Measurements from ENCODE around the gene AFAP1.

The AFAP1 gene

DNA sequence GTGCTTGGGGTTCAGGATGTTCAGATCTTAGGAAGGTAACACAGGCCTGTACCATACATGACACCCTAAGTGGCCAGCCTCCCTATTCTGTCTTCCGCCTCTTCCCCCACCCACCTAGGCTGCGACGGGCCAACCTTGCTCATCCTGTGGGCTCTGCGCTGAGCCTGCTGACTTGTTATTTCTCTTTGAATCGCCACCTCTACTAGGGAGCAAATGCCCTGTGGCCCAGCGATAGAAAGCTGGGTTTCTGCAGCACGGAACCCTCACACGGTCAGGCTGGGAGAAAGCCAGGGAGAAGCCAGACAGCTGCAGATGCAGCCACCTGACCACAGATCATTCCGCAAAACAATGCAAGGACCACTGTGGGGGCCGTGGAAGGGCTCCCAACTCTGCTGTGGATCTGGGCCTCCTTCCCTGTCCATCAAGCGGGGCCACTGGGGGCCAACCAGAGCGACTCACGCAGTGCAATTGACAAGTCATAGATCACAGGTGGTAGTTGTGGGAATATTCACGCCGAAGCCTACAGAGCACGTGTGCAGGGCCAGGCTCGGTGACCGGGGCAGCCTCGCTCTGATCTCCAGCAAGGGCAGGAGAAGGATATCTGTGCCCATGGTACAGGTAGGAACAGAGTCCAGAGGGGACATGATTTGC lies 227.5 kb downstream of the AFAP1 start:
- WGBS, 2 experiments: 91 to 95% methylated on average over 19 of the region's 19 CpGs
- H3K9me3 ChIP-seq (ENCODE audit: control insufficient read depth, low read length): no peaks in the 10 kb centered on the region
- H3K36me3 ChIP-seq (ENCODE audit: control insufficient read depth, insufficient read depth, low read length): no peaks in the 10 kb centered on the region
- no peaks in the 10 kb centered on the region for H3K27me3 ChIP-seq (ENCODE audit: control insufficient read depth, insufficient read depth, low read length, poor library complexity, severe bottlenecking)
- no peak overlapping the region for H3K4me3 ChIP-seq (ENCODE audit: insufficient read depth, low read depth, low read length)
- H3K27ac ChIP-seq (ENCODE audit: insufficient read depth, low read depth, low read length, poor library complexity, severe bottlenecking): no peak overlapping the region
- H3K4me1 ChIP-seq (ENCODE audit: control insufficient read depth, insufficient read depth, low read length): peaks cover 21% of the 10 kb centered on the region

DNA sequence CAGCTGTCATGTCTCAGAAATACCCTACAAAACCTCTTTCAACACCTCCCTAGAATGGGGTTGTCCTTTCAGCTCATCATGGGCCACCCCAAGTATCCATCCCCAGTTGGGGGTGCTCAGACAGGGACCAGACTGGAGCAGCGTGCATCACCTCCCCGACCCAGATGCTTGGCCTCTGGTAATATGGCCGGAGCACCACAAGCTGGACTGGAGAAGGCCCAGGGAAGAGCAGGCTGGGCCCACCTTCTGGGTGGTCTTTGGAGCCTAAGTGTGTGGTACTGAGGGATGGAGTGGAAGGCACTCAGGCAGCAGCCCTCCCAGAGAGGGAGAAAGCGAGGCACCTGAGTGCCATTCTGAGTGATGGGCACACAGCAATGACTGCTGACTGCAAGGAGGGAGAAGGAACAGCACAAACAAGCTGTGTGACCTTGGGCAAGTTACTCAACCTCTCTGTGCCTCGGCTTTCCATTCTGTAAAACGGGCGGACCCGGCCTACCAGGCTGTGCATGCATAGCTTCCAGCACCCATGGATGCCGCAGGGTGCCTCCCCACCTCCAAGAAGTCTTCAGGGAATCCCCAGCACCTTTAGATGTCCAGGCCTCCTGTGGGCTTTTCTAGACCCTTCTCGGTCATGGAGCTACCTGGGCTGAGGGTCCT lies 228.2 kb downstream of the AFAP1 start:
- H3K4me3 ChIP-seq (ENCODE audit: insufficient read depth, low read depth, low read length): no peak overlapping the region
- no peaks in the 10 kb centered on the region for H3K27me3 ChIP-seq (ENCODE audit: control insufficient read depth, insufficient read depth, low read length, poor library complexity, severe bottlenecking)
- no peak overlapping the region for H3K27ac ChIP-seq (ENCODE audit: insufficient read depth, low read depth, low read length, poor library complexity, severe bottlenecking)
- 94 to 95% methylated on average over 10 of the region's 10 CpGs for WGBS, 2 experiments
- H3K4me1 ChIP-seq (ENCODE audit: control insufficient read depth, insufficient read depth, low read length): peaks cover 21% of the 10 kb centered on the region
- no peaks in the 10 kb centered on the region for H3K36me3 ChIP-seq (ENCODE audit: control insufficient read depth, insufficient read depth, low read length)
- no peaks in the 10 kb centered on the region for H3K9me3 ChIP-seq (ENCODE audit: control insufficient read depth, low read length)

DNA sequence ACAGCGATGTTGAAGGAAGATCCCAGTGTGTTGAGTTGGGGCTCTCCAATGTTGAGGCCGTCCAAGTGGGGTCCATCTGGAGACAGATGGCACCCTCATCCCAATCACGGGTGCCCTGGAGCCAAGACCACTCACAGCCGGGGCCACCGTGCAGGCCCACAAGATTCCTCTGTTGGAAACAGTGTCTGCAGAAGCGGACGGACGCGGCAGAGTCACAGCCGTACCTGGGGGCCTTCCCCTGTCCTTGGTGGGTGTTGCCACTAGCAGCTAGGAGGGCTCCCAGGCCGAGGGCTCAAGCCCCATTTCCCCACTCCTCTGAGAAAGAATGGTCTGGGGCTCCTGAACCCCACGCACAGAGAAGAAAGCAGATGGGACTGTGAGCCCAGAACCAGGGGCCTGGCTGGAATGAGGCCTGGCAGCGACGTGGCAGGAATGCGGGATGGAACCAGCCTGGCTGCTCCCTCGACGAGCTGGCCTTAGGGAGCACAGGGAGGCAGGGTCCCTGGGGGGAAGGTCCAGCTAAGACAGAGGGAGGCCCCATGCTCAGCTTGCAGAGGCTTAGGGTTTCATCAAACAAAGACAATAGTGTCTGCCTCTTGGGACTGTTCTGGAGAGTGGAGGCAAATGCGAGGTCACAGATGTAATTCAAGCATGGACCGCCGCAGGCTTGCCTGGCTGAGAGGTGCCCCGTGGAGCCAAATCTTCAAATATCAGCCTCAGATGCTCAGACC lies 228.9 kb downstream of the AFAP1 start:
- H3K4me3 ChIP-seq (ENCODE audit: insufficient read depth, low read depth, low read length): no peak overlapping the region
- WGBS, 2 experiments: 85 to 87% methylated on average over 21 of the region's 21 CpGs
- H3K27ac ChIP-seq (ENCODE audit: insufficient read depth, low read depth, low read length, poor library complexity, severe bottlenecking): no peak overlapping the region
- peaks cover 21% of the 10 kb centered on the region for H3K4me1 ChIP-seq (ENCODE audit: control insufficient read depth, insufficient read depth, low read length)
- H3K27me3 ChIP-seq (ENCODE audit: control insufficient read depth, insufficient read depth, low read length, poor library complexity, severe bottlenecking): no peaks in the 10 kb centered on the region
- no peaks in the 10 kb centered on the region for H3K36me3 ChIP-seq (ENCODE audit: control insufficient read depth, insufficient read depth, low read length)
- no peaks in the 10 kb centered on the region for H3K9me3 ChIP-seq (ENCODE audit: control insufficient read depth, low read length)

DNA sequence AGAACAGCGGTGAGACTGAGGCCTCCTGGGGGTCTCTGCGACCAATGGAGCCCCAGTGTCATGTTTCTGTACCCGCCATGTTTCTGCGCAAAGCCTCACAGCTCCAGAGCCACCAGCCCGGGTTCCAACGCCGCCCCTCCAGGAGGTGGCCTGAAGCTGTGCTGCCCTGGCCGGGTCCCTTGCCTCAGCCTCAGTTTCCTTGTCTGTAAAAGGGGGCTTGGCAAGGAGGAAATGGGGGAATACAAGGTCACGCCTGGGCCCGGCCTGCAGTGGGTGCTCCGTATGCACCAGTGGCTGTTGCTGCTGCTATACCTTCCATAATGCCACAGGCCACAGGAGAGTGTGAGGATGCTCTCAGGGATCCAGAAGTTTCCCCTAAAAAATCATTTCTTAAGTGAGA lies 229.5 kb downstream of the AFAP1 start:
- Histone ChIP-seq H3K27me3 (ENCODE audit: control insufficient read depth, insufficient read depth, low read length, poor library complexity, severe bottlenecking) (no peaks in the 10 kb centered on the region), H3K4me1 (ENCODE audit: control insufficient read depth, insufficient read depth, low read length) (peaks cover 21% of the 10 kb centered on the region), H3K9me3 (ENCODE audit: control insufficient read depth, low read length) (no peaks in the 10 kb centered on the region), H3K4me3 (ENCODE audit: insufficient read depth, low read depth, low read length) (no peak overlapping the region), H3K27ac (ENCODE audit: insufficient read depth, low read depth, low read length, poor library complexity, severe bottlenecking) (no peak overlapping the region), H3K36me3 (ENCODE audit: control insufficient read depth, insufficient read depth, low read length) (no peaks in the 10 kb centered on the region)
- WGBS, 2 experiments: 90 to 91% methylated on average over 11 of the region's 11 CpGs

DNA sequence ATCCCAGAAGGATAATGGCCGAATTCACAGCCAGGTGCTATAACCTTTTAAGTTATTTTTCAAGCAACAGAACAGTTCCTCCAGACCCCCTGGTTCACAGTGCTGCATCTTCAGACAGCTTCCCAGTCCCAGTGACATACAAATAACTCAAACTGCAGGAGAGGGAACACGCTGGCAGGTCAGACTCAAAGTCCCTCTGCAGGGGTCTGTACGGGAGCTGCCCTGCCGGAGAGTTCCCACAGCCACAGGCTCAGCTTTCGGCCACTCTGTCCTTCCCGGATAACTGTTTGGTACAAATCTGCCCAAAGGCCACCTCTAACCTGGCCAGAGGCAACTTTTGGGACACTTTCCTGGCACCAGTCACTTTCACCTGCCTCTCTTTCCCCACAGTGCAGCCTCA lies 230.2 kb downstream of the AFAP1 start:
- H3K27ac ChIP-seq (ENCODE audit: insufficient read depth, low read depth, low read length, poor library complexity, severe bottlenecking): no peak overlapping the region

DNA sequence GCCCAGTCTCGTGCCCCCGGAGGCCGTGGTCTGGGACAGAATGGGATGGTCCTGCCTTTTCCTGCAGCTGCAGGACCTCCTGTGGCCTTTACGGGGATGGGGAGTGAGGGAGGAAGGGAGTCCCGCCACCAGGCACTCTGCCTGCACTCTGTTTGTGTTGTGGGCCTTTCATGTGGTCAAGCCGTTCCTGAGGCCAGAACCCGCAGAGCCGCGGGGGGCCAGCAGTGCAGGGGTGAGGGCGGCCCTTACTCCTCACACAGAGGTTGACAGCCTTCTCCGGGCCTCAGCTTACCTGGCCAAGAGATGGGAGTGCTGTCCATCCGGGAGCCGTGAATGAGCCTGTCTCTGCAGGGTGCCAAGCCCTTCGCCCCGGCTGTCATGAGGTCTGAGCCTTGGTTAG lies 230.7 kb downstream of the AFAP1 start:
- Histone ChIP-seq H3K36me3 (ENCODE audit: control insufficient read depth, insufficient read depth, low read length) (no peaks in the 10 kb centered on the region), H3K9me3 (ENCODE audit: control insufficient read depth, low read length) (no peaks in the 10 kb centered on the region), H3K4me1 (ENCODE audit: control insufficient read depth, insufficient read depth, low read length) (peaks cover 21% of the 10 kb centered on the region), H3K4me3 (ENCODE audit: insufficient read depth, low read depth, low read length) (no peak overlapping the region), H3K27me3 (ENCODE audit: control insufficient read depth, insufficient read depth, low read length, poor library complexity, severe bottlenecking) (no peaks in the 10 kb centered on the region), H3K27ac (ENCODE audit: insufficient read depth, low read depth, low read length, poor library complexity, severe bottlenecking) (no peak overlapping the region)
- 64 to 67% methylated on average over 15 of the region's 15 CpGs for WGBS, 2 experiments

More for the DNA sequence above, 230.2 kb downstream of the AFAP1 start:
- H3K4me1 ChIP-seq (ENCODE audit: control insufficient read depth, insufficient read depth, low read length): peaks cover 21% of the 10 kb centered on the region
- no peak overlapping the region for H3K4me3 ChIP-seq (ENCODE audit: insufficient read depth, low read depth, low read length)
- H3K9me3 ChIP-seq (ENCODE audit: control insufficient read depth, low read length): no peaks in the 10 kb centered on the region
- H3K36me3 ChIP-seq (ENCODE audit: control insufficient read depth, insufficient read depth, low read length): no peaks in the 10 kb centered on the region
- WGBS, 2 experiments: 68 to 71% methylated on average over 6 of the region's 6 CpGs
- no peaks in the 10 kb centered on the region for H3K27me3 ChIP-seq (ENCODE audit: control insufficient read depth, insufficient read depth, low read length, poor library complexity, severe bottlenecking)

All from ectodermal cell (in vitro differentiated cells).